HG03558 (cell line): ENCODE results near the gene TLCD3A.
"Not testable (repeated sequence)": the region's sequence is repeated elsewhere in the genome, so short reads cannot be mapped to it uniquely, and the experiment has no call there.

Experiments
- ATAC-seq: cut with Tn5 transposase; IDR thresholded peaks from one replicate; pipeline ENCODE4 v1.9.1; 2021; ENCODE audit warnings: moderate number of reproducible peaks; ENCODE audit not compliant: unreplicated experiment; ENCODE audit errors: extremely low read depth

Gene TLCD3A

DNA sequence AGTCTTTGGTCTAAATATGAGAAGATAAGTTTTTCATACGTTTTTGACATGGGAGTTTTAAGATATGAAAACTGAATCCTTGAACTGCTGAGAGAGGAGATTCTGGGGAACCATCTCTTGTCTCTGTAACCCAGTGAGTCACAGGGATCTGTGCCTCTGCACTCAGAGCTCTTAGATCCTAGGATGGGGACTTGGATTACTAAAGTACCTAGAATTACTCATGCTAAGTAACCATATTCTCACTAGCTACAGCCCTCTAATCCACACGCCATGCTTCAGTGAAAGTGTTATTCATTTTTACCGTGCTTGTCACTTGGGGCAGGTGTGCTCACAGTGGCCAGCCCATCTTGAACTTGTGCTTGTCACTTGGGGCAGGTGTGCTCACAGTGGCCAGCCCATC is 51.7 kb downstream of the TLCD3A start:
- ATAC-seq = no peak

DNA sequence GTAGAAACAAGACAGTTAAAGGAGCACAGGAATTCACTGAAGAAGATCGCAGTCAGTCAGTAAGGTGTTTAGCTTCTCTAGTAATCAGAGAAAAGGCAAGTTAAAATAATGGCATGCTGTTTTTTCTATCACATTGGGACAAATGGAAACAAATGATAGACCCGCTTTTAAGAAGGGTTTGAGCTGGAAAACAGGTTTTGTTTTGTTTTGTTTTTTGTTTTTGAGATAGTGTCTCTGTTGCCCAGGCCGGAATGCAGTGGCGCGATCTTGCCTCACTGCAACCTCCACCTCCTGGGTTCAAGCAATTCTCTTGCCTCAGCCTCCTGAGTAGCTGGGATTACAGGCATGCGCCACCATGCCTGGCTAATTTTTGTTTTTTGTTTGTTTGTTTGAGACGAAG is 53.5 kb downstream of the TLCD3A start:
- not testable (repeated sequence) for ATAC-seq

GRCh38 chr17:787641-788221 is 55.3 kb downstream of the TLCD3A start:
- ATAC-seq = no peak

DNA sequence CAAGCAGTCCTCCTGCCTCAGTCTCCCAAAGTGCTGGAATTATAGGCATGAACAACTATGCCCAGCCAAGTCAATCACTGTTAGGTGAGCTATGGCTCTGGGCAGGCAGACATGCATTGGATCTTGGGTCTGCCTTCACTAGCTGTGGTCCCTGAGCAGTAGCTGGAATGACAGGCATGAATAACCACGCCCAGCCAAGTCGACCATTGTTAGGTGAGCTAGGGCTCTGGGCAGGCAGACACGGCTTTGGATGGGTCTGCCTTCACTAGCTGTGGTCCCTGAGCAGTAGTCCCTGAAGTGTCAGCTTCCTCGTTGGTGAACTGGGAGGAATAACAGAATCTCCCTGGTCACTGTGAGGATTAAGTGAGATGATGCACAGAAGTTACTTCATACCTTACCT is 56.2 kb downstream of the TLCD3A start:
- no peak for ATAC-seq

- no peak for ATAC-seq
Observed at GRCh38 chr17:789160-789840, 56.9 kb downstream of the TLCD3A start.

DNA sequence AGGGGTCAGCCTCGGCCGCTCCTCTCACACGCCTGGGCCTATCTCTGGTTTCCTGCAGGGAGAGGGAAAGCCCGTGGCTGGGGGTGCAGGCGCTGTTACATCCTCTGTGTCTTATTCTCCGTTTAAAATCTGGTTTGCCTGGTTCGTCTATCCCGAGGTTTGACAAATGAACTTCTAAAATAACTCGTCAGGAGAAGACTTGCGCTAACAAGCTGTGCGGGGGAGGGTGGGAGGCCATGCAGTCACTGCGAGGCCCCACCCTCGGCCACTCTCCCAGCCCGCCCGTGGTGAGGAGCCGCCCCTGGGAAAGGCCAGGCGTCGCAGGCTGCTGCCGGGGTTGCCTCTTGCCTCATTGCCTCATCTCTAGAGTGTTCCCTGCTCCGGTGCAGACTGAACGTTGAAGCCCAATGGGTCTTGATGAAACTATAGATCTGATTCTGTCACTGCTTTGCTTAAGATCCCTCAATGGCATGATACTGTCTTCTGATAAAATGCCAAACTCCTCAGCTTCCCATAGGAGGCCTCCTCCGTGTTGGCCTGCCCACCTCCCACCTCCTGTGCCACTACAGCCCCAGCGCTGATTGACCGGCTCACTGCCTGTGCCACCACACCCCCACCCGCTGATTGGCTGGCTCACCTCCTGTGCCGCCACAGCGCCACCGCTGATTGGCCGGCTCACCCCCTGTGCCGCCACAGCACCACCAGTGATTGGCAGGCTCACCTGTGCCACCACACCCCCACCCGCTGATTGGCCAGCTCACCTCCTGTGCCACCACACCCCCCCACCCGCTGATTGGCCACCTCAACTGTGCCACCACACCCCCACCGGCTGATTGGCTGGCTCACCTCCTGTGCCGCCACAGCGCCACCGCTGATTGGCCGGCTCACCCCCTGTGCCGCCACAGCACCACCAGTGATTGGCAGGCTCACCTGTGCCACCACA is 57.8 kb downstream of the TLCD3A start:
- not testable (repeated sequence) for ATAC-seq

DNA sequence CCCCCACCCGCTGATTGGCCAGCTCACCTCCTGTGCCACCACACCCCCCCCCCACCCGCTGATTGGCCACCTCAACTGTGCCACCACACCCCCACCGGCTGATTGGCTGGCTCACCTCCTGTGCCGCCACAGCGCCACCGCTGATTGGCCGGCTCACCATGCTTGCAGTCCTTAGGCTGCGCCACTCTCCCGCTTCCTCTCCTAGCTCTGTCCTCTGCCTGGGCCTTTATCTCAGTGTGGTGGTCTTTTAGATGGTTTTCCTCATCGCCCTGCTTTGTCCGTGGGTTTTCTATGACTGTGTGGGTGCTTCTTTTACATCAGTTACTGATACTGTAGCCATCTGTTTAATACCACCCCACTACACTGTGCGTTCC is 58.5 kb downstream of the TLCD3A start:
- ATAC-seq = not testable (repeated sequence)

- no peak for ATAC-seq
Observed at GRCh38 chr17:791829-792228, 59.4 kb downstream of the TLCD3A start.

DNA sequence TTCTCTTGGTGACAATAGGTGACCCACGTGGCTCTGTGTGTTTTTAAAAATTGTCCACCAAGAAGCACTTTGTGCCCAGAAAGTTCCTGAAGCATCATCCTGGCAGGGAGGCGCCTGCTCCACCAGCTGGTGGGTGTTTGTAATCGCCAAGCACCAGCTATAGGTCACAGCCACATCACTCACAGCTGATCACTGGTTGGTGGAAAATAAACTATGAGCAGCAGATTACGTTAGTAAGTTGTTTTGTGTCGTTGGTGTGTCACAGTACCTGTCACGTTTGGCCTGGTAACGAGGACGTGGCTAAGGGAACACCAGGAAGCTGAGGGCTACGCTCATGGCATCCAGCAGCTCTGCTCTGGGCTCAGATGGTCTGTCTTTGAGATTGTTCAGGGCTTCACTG is 59.9 kb downstream of the TLCD3A start:
- ATAC-seq = no peak
